Epidermal melanocyte (primary cell): ENCODE data around the gene NRAP.

Source experiments
- DNase-seq: peaks from one replicate; pipeline ENCODE4 v3.0.0; 2011; ENCODE audit warnings: low spot score; ENCODE audit not compliant: insufficient read length

NRAP gene

GRCh38 chr10:113561214-113561613 is 102.6 kb downstream of the NRAP start:
- no peak for DNase-seq

- DNase-seq = no peak
Measured at GRCh38 chr10:113560071-113560470, 103.8 kb downstream of the NRAP start.

GRCh38 chr10:113557903-113558321 is 105.9 kb downstream of the NRAP start:
- no peak for DNase-seq

GRCh38 chr10:113557424-113557862 is 106.4 kb downstream of the NRAP start:
- DNase-seq = no peak

GRCh38 chr10:113555751-113556150 is 108.1 kb downstream of the NRAP start:
- DNase-seq = no peak

GRCh38 chr10:113555245-113555644 is 108.6 kb downstream of the NRAP start:
- no peak for DNase-seq

GRCh38 chr10:113554214-113554613 is 109.6 kb downstream of the NRAP start:
- no peak for DNase-seq

GRCh38 chr10:113553149-113553548 is 110.7 kb downstream of the NRAP start:
- DNase-seq = no peak

GRCh38 chr10:113552701-113553100 is 111.1 kb downstream of the NRAP start, which contains the start of gene HABP2:
Gene HABP2, plus strand, starts transcription at chr10:113553053. Its CDS starts 69 bp downstream, at chr10:113553122.
- DNase-seq = no peak

GRCh38 chr10:113552014-113552413 is 111.8 kb downstream of the NRAP start:
- DNase-seq = no peak

GRCh38 chr10:113550365-113550764 is 113.5 kb downstream of the NRAP start:
- DNase-seq = no peak

- DNase-seq = no peak
Measured at GRCh38 chr10:113549856-113550255, 114.0 kb downstream of the NRAP start.

GRCh38 chr10:113547426-113547825 is 116.4 kb downstream of the NRAP start:
- no peak for DNase-seq

GRCh38 chr10:113544392-113544791 is 119.4 kb downstream of the NRAP start:
- DNase-seq = no peak

- no peak for DNase-seq
Measured at GRCh38 chr10:113543107-113543955, 120.5 kb downstream of the NRAP start.

GRCh38 chr10:113541549-113541927 is 122.3 kb downstream of the NRAP start:
- no peak for DNase-seq

GRCh38 chr10:113540845-113541548 is 122.8 kb downstream of the NRAP start:
- no peak for DNase-seq

- DNase-seq = no peak
Measured at GRCh38 chr10:113539789-113540188, 124.1 kb downstream of the NRAP start.
